ENCODE data around the gene COBL.
"Not testable (repeated sequence)": the region's sequence is repeated elsewhere in the genome, so short reads cannot be mapped to it uniquely, and the experiment has no call there.

COBL gene

DNA sequence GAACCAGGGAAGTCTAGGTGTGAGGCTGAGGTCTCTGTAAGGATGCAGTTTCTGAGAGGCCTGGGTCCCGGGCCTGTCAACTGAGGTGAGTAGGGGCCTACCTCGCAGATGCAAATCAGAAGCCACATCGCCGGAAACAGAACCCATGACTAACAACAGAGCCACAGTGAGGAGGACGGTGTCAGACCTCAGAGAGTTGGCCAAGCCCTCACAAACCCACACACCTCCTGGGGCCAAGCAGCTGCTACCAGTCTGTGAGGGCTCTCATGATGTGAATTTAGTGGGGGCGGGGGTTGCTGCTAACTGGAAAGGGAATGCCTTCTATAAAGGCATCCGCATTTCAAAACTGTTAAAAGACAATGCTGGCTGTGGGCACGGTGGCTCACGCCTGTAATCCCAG, 103.0 kb downstream of the COBL start:
- TF ChIP-seq CTCF (conservative IDR thresholded peaks at IDR 0.05; ENCODE audit: low read length), result no peak
- H3K4me3 ChIP-seq (ENCODE audit: low read length), result no peak overlapping the region
- DNase-seq (ENCODE audit: low read depth), result no peak

- TF ChIP-seq CTCF (conservative IDR thresholded peaks at IDR 0.05; ENCODE audit: low read length), result no peak
- H3K4me3 ChIP-seq (ENCODE audit: low read length), result no peak overlapping the region
- no peak for DNase-seq (ENCODE audit: low read depth)
Observed at GRCh38 chr7:51210766-51211165, 105.8 kb downstream of the COBL start.

GRCh38 chr7:51209426-51209825, 107.2 kb downstream of the COBL start:
- TF ChIP-seq CTCF (conservative IDR thresholded peaks at IDR 0.05; ENCODE audit: low read length), result no peak
- no peak for DNase-seq (ENCODE audit: low read depth)

GRCh38 chr7:51208125-51208524, 108.5 kb downstream of the COBL start:
- not testable (repeated sequence) for DNase-seq (ENCODE audit: low read depth); H3K4me3 ChIP-seq (ENCODE audit: low read length)

More at GRCh38 chr7:51209426-51209825, 107.2 kb downstream of the COBL start:
- no peak overlapping the region for H3K4me3 ChIP-seq (ENCODE audit: low read length)

GRCh38 chr7:51198654-51199053, 118.0 kb downstream of the COBL start:
- no peak for TF ChIP-seq CTCF (conservative IDR thresholded peaks at IDR 0.05; ENCODE audit: low read length)
- no peak overlapping the region for H3K4me3 ChIP-seq (ENCODE audit: low read length)
- DNase-seq (ENCODE audit: low read depth), result no peak

DNA sequence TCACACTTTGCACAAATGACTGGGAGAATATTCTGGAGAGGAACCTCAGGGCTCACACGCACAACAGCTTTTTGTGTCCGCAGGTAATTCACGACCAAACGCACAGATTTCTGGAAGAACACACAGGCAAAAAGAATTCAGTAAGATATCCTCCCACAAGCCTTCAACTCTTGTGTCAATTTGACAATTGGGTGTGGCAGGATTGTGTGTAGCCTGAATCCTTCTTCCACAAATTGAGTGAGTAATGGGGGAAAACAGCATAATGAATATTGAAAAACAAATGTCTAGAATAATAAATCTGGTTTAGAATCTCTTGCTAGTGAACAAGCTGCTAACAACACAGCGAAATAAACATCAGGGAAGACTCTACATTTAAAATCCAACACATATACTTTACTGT, 125.6 kb downstream of the COBL start:
- no peak overlapping the region for H3K4me3 ChIP-seq (ENCODE audit: low read length)
- DNase-seq (ENCODE audit: low read depth), result no peak
- no peak for TF ChIP-seq CTCF (conservative IDR thresholded peaks at IDR 0.05; ENCODE audit: low read length)

DNA sequence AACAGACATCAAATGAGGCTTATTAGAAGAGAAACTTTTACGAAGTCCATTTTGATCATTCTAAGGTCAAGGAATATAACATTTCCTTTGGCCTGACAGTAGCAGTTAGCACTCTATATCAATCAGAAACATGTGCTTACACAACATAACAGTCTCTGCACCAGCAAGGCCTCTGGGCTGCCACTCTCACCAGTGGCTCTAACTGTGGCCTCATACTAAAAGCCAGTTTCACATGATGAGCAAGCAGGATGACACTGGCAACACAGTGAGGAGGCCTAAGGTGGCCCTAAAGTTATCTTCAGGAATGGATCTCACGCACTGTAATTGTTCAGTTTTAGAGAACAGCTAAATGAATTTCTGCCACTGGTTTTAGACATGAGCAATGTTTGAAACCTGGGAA, 126.8 kb downstream of the COBL start:
- no peak for TF ChIP-seq CTCF (conservative IDR thresholded peaks at IDR 0.05; ENCODE audit: low read length)
- DNase-seq (ENCODE audit: low read depth), result no peak
- H3K4me3 ChIP-seq (ENCODE audit: low read length), result no peak overlapping the region

DNA sequence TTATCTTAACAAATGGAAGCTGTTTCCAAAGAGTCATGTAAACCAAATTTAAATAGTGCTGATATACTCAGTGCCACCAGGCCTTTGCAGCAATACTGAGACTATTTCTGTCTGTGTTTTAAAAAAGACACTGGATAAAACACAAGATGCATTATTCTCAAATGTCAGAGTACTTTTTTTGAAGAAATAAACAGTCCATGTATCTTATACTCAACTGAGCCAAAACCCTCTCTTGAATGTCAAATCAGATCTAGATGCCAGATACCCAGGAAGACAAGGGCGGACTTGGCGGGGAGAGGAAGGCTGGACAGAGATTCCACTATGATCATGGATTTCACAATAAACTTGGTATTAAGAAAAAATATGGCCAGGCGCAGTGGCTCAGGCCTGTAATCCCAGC, 127.6 kb downstream of the COBL start:
- DNase-seq (ENCODE audit: low read depth), result no peak
- H3K4me3 ChIP-seq (ENCODE audit: low read length), result no peak overlapping the region
- TF ChIP-seq CTCF (conservative IDR thresholded peaks at IDR 0.05; ENCODE audit: low read length), result no peak
